ENCODE data around the gene KLHL6. TPM values are rescaled to one million over a fixed set of nuclear protein-coding genes. Genes with fewer than 3 reads are reported as not detected.
"Not testable (repeated sequence)": the region's sequence is repeated elsewhere in the genome, so short reads cannot be mapped to it uniquely, and the experiment has no call there.

Gene KLHL6
- total and polyA plus RNA-seq, 4 donors = 1.5 to 3.0 (median 1.8) TPM

- Histone ChIP-seq H3K4me3 (ENCODE audit: low read depth, low read length) (no peak overlapping the region), H3K9me3 (ENCODE audit: control insufficient read depth, insufficient read depth, low read length) (no peaks in the 10 kb centered on the region), H3K36me3 (ENCODE audit: control insufficient read depth, insufficient read depth, low read length) (no peaks in the 10 kb centered on the region), H3K4me1 (ENCODE audit: control insufficient read depth, insufficient read depth, low read length) (peaks cover 3% of the 10 kb centered on the region), H3K27ac (ENCODE audit: low read depth, low read length) (no peak overlapping the region), H3K27me3 (ENCODE audit: control insufficient read depth, insufficient read depth, low read length) (no peaks in the 10 kb centered on the region)
- 100% methylated on average over 1 of the region's 1 CpG for WGBS (ENCODE audit: insufficient coverage)
- peak in 1 of 6 donors; percentile 45 for DNase-seq (ENCODE audit: low read depth in 4 of 6, low spot score in 6 of 6)
These were observed 87.1 kb downstream of the KLHL6 start for GRCh38 chr3:183468424-183468823.

GRCh38 chr3:183466575-183466974 lies 88.9 kb downstream of the KLHL6 start:
- H3K27me3 ChIP-seq (ENCODE audit: control insufficient read depth, insufficient read depth, low read length) = no peaks in the 10 kb centered on the region
- peaks cover 3% of the 10 kb centered on the region for H3K4me1 ChIP-seq (ENCODE audit: control insufficient read depth, insufficient read depth, low read length)
- H3K4me3 ChIP-seq (ENCODE audit: low read depth, low read length) = no peak overlapping the region
- WGBS (ENCODE audit: insufficient coverage) = 20% methylated on average over 1 of the region's 3 CpGs
- H3K27ac ChIP-seq (ENCODE audit: low read depth, low read length) = no peak overlapping the region
- DNase-seq (ENCODE audit: low read depth in 4 of 6, low spot score in 6 of 6) = no peak
- no peaks in the 10 kb centered on the region for H3K9me3 ChIP-seq (ENCODE audit: control insufficient read depth, insufficient read depth, low read length)
- no peaks in the 10 kb centered on the region for H3K36me3 ChIP-seq (ENCODE audit: control insufficient read depth, insufficient read depth, low read length)

- not testable (repeated sequence) for H3K4me3 ChIP-seq (ENCODE audit: low read depth, low read length); H3K27ac ChIP-seq (ENCODE audit: low read depth, low read length); H3K27me3 ChIP-seq (ENCODE audit: control insufficient read depth, insufficient read depth, low read length); H3K4me1 ChIP-seq (ENCODE audit: control insufficient read depth, insufficient read depth, low read length); H3K36me3 ChIP-seq (ENCODE audit: control insufficient read depth, insufficient read depth, low read length); H3K9me3 ChIP-seq (ENCODE audit: control insufficient read depth, insufficient read depth, low read length); DNase-seq (ENCODE audit: low read depth in 4 of 6, low spot score in 6 of 6)
- WGBS (ENCODE audit: insufficient coverage) = 90% methylated on average over 12 of the region's 13 CpGs
These were observed 89.8 kb downstream of the KLHL6 start for GRCh38 chr3:183465710-183466109.

- DNase-seq (ENCODE audit: low read depth in 4 of 6, low spot score in 6 of 6) = no peak
- 80% methylated on average over 2 of the region's 2 CpGs for WGBS (ENCODE audit: insufficient coverage)
- no peaks in the 10 kb centered on the region for H3K36me3 ChIP-seq (ENCODE audit: control insufficient read depth, insufficient read depth, low read length)
- no peak overlapping the region for H3K4me3 ChIP-seq (ENCODE audit: low read depth, low read length)
- peaks cover 2% of the 10 kb centered on the region for H3K4me1 ChIP-seq (ENCODE audit: control insufficient read depth, insufficient read depth, low read length)
- H3K27me3 ChIP-seq (ENCODE audit: control insufficient read depth, insufficient read depth, low read length) = no peaks in the 10 kb centered on the region
- H3K9me3 ChIP-seq (ENCODE audit: control insufficient read depth, insufficient read depth, low read length) = no peaks in the 10 kb centered on the region
- H3K27ac ChIP-seq (ENCODE audit: low read depth, low read length) = no peak overlapping the region
These were observed 91.0 kb downstream of the KLHL6 start for GRCh38 chr3:183464480-183464879.

DNA sequence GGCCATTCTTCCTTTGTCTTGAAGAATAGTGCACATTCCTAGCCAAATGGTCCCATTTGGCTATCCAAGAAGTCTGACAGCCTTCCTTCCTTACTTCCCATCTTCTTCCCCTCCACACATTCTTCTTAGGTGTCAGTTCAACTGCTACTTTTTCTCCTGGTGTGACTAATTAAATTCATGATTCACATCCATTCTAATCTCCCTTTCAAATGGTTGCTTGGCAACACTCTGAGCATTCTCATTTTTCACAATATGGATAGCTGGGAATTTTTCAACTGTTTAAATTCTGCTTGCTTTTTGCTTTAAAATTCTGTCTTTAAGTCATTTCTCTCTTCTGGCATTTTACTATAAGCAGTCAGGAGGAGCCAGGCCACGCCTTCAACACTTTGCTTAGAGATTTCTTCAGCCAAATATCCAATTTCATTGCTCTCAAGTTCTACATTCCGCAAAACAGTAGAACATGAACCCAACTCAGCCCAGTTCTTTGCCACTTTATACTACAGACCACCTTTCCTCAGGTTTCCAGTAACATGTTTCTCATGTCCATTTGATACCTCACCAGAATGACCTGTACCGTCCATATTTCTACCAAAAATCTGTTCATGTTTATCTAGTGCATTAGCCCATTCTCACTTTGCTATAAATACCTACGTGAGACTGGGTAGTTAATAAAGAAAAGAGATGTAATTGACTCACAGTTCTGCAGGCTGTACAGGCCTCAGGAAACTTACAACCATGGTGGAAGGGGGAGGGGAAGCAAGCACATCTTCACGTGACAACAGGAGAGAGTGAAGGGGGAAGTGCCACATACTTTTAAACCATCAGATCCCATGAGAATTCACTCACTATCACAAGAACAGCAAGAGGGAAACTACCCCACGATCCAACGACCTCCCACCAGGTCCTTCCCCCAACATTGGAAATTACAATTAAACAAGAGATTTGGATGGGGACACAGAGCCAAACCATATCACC lies 95.1 kb downstream of the KLHL6 start:
- DNase-seq (ENCODE audit: low read depth in 4 of 6, low spot score in 6 of 6) = peak in 2 of 6 donors; percentile 18 to 52
- peaks cover 4% of the 10 kb centered on the region for H3K36me3 ChIP-seq (ENCODE audit: control insufficient read depth, insufficient read depth, low read length)
- H3K27ac ChIP-seq (ENCODE audit: low read depth, low read length) = no peak overlapping the region
- H3K27me3 ChIP-seq (ENCODE audit: control insufficient read depth, insufficient read depth, low read length) = no peaks in the 10 kb centered on the region
- WGBS (ENCODE audit: insufficient coverage) = 96% methylated on average over 2 of the region's 7 CpGs
- H3K4me3 ChIP-seq (ENCODE audit: low read depth, low read length) = no peak overlapping the region
- H3K9me3 ChIP-seq (ENCODE audit: control insufficient read depth, insufficient read depth, low read length) = no peaks in the 10 kb centered on the region
- H3K4me1 ChIP-seq (ENCODE audit: control insufficient read depth, insufficient read depth, low read length) = peaks cover 4% of the 10 kb centered on the region

DNA sequence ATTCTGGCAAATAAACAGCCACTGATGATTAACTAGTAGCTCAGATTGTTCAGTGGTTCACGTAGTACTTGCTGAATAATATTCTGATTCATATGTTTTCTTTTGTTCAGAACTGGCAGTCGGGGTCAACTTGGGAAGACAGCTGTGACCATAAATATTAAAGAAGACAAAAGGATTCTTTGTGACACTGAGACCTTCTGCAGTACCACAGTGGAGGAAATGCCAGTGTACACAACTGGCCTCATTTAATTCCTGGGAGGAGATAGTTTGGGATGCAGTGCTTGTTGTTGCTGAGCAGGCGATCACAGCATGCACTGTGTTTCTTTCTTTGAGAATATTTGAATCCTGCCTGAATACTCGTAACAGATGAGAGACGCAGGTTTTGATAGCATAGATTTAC lies 100.4 kb downstream of the KLHL6 start:
- H3K9me3 ChIP-seq (ENCODE audit: control insufficient read depth, insufficient read depth, low read length) = no peaks in the 10 kb centered on the region
- no peak overlapping the region for H3K4me3 ChIP-seq (ENCODE audit: low read depth, low read length)
- peaks cover 18% of the 10 kb centered on the region for H3K36me3 ChIP-seq (ENCODE audit: control insufficient read depth, insufficient read depth, low read length)
- peak overlapping the region; percentile 69 for H3K27ac ChIP-seq (ENCODE audit: low read depth, low read length)
- peak in 2 of 6 donors; percentile 66 to 74 for DNase-seq (ENCODE audit: low read depth in 4 of 6, low spot score in 6 of 6)
- peaks cover 9% of the 10 kb centered on the region for H3K4me1 ChIP-seq (ENCODE audit: control insufficient read depth, insufficient read depth, low read length)
- no peaks in the 10 kb centered on the region for H3K27me3 ChIP-seq (ENCODE audit: control insufficient read depth, insufficient read depth, low read length)
- 8% methylated on average over 4 of the region's 5 CpGs for WGBS (ENCODE audit: insufficient coverage)

DNA sequence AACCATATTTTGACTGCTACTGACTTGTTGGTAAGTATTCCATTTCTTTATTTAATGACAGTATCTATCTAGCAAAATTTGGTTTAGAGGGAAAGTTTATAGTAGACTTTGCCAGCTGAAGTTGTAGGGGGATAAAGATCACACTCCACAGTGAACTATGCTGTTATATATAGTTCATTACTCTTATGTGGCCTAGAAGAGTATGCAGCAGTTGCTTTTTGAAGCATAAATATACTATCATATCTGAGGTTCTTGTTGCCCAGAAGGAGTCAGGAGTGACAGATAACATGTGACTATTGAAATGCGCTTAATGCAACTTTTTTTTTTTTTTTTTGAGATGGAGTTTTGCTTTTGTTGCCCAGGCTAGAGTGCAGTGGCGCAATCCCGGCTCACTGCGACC lies 101.4 kb downstream of the KLHL6 start:
- H3K4me3 ChIP-seq (ENCODE audit: low read depth, low read length) = no peak overlapping the region
- H3K36me3 ChIP-seq (ENCODE audit: control insufficient read depth, insufficient read depth, low read length) = peaks cover 18% of the 10 kb centered on the region
- 80% methylated on average over 4 of the region's 4 CpGs for WGBS (ENCODE audit: insufficient coverage)
- H3K9me3 ChIP-seq (ENCODE audit: control insufficient read depth, insufficient read depth, low read length) = no peaks in the 10 kb centered on the region
- peaks cover 9% of the 10 kb centered on the region for H3K4me1 ChIP-seq (ENCODE audit: control insufficient read depth, insufficient read depth, low read length)
- no peak for DNase-seq (ENCODE audit: low read depth in 4 of 6, low spot score in 6 of 6)
- H3K27me3 ChIP-seq (ENCODE audit: control insufficient read depth, insufficient read depth, low read length) = no peaks in the 10 kb centered on the region
- H3K27ac ChIP-seq (ENCODE audit: low read depth, low read length) = no peak overlapping the region

DNA sequence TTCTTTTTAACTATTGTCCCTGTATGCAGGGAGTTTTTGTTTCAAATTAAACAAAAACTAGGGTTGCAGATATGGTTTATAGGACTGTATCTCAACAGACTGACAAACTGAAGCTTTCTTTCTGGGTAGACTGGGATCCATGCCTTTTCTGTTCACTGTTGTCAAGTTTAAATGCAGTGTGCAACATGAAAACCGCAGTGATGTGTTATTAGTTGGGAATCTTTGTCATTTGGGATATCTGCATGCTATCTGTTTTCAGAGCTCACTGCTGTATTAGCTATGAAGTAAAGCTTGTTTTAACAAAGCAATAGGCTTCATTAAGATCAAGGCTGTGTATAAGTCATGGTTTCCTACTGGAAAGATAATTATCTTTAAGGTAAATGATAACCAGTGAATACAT lies 105.7 kb downstream of the KLHL6 start:
- peaks cover 4% of the 10 kb centered on the region for H3K4me1 ChIP-seq (ENCODE audit: control insufficient read depth, insufficient read depth, low read length)
- peak in 1 of 6 donors; percentile 24 for DNase-seq (ENCODE audit: low read depth in 4 of 6, low spot score in 6 of 6)
- H3K27ac ChIP-seq (ENCODE audit: low read depth, low read length) = no peak overlapping the region
- H3K36me3 ChIP-seq (ENCODE audit: control insufficient read depth, insufficient read depth, low read length) = peaks cover 13% of the 10 kb centered on the region
- H3K27me3 ChIP-seq (ENCODE audit: control insufficient read depth, insufficient read depth, low read length) = no peaks in the 10 kb centered on the region
- no peaks in the 10 kb centered on the region for H3K9me3 ChIP-seq (ENCODE audit: control insufficient read depth, insufficient read depth, low read length)
- no peak overlapping the region for H3K4me3 ChIP-seq (ENCODE audit: low read depth, low read length)
- 33% methylated on average over 1 of the region's 1 CpG for WGBS (ENCODE audit: insufficient coverage)

- no CpG with 5 or more reads among the region's 4 CpGs for WGBS (ENCODE audit: insufficient coverage)
- Histone ChIP-seq H3K36me3 (ENCODE audit: control insufficient read depth, insufficient read depth, low read length) (peaks cover 13% of the 10 kb centered on the region), H3K4me3 (ENCODE audit: low read depth, low read length) (peak overlapping the region; percentile 87), H3K27me3 (ENCODE audit: control insufficient read depth, insufficient read depth, low read length) (no peaks in the 10 kb centered on the region), H3K27ac (ENCODE audit: low read depth, low read length) (no peak overlapping the region), H3K4me1 (ENCODE audit: control insufficient read depth, insufficient read depth, low read length) (peaks cover 3% of the 10 kb centered on the region), H3K9me3 (ENCODE audit: control insufficient read depth, insufficient read depth, low read length) (no peaks in the 10 kb centered on the region)
- peak in 2 of 6 donors; percentile 48 to 63 for DNase-seq (ENCODE audit: low read depth in 4 of 6, low spot score in 6 of 6)
These were observed 106.1 kb downstream of the KLHL6 start for GRCh38 chr3:183449391-183449790.
